K562 (cell line): ENCODE results near the gene ST8SIA1.

Source experiments
- EP300 ChIP-seq: IDR thresholded peaks from 2 replicates; pipeline ENCODE4 v1.6.1; 2012; ENCODE audit warnings: low read length, improper control_type of control experiment
- KLF13 ChIP-seq: fragments of 450-650 bp; IDR thresholded peaks from 2 replicates; pipeline ENCODE4 v1.6.1; 2016; ENCODE audit warnings: missing genetic modification characterization, low read depth, mild to moderate bottlenecking, missing compliant biosample characterization, moderate library complexity, borderline replicate concordance
- NR2C2 ChIP-seq, 2 experiments: fragments of 200-800 bp in 1 of 2; sonication (Bioruptor generic) in 1 of 2; sonication (generic) in 1 of 2; formaldehyde crosslinking in 1 of 2; IDR thresholded peaks; 2 replicates each; pipeline versions ENCODE4 v1.6.1 to v1.8.0; 2016 to 2022; ENCODE audit warnings: mild to moderate bottlenecking in 1 of 2, missing compliant biosample characterization in 1 of 2, missing genetic modification characterization in 1 of 2, missing genetic modification reagents in 1 of 2
- SMARCE1 ChIP-seq: fragments of 450-650 bp; IDR thresholded peaks from 2 replicates; pipeline ENCODE4 v1.7.1; 2016; ENCODE audit warnings: mild to moderate bottlenecking
- TF ChIP-seq, protein P1 (sequence below): sonication (generic); formaldehyde crosslinking; IDR thresholded peaks from 2 replicates; pipeline ENCODE4 v1.8.0; 2022; ENCODE audit warnings: missing genetic modification reagents, mild to moderate bottlenecking, borderline replicate concordance

DNA sequence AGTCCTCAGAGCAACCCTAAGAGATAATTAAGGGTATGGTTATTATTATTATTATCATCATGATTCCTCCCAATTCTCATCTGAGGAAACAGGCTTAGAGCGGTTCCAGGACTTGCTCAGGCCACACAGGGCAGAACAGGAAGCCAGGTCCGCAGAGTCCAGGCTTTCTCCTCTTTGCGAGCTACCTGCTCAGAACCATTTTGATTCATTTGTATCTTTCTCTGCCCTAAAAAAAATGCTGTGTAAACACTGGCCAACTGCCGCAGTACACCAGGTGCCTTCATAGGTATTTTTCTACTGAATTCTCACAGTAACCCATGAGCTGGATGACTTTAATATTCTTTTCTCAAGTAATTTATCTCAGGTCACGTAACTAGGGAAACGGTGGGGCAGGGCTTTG lies 45.3 kb downstream of the ST8SIA1 start:
- TF ChIP-seq SMARCE1, result no peak
- TF ChIP-seq, protein P1, sequence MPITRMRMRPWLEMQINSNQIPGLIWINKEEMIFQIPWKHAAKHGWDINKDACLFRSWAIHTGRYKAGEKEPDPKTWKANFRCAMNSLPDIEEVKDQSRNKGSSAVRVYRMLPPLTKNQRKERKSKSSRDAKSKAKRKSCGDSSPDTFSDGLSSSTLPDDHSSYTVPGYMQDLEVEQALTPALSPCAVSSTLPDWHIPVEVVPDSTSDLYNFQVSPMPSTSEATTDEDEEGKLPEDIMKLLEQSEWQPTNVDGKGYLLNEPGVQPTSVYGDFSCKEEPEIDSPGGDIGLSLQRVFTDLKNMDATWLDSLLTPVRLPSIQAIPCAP, result no peak
- TF ChIP-seq EP300, result no peak
- no peak for TF ChIP-seq NR2C2 (CRISPR knock-in tag; IDR thresholded peaks at IDR 0.05)
- no peak for TF ChIP-seq NR2C2 (tag; IDR thresholded peaks at IDR 0.05)
- no peak for TF ChIP-seq KLF13 (tag)
